Measurements from ENCODE around the gene CNOT4.

- TF ChIP-seq FOXM1 (IDR thresholded peaks at IDR 0.05; ENCODE audit: low read depth, low read length), result no peak
- no peak for TF ChIP-seq ZBTB33 (IDR thresholded peaks at IDR 0.05)
- no peak for TF ChIP-seq HDAC2 (IDR thresholded peaks at IDR 0.05)
These were observed 123.1 kb downstream of the CNOT4 start for GRCh38 chr7:135386776-135387175.

Measured in GM12878 (cell line).